GM19239 (cell line): ENCODE measurements around the gene USP11.
A peak's percentile ranks its signal among the peaks of the same experiment; 100 is the strongest.

ENCODE experiments used
- DNase-seq: peaks from one replicate; pipeline ENCODE4 v3.0.0; 2011; ENCODE audit warnings: low spot score; ENCODE audit not compliant: insufficient read length
- FAIRE-seq: peaks from 2 replicates; lab custom pipeline; 2011; peaks lifted over from hg19 to GRCh38; lab: Jason Lieb, UNC

USP11 gene

DNA sequence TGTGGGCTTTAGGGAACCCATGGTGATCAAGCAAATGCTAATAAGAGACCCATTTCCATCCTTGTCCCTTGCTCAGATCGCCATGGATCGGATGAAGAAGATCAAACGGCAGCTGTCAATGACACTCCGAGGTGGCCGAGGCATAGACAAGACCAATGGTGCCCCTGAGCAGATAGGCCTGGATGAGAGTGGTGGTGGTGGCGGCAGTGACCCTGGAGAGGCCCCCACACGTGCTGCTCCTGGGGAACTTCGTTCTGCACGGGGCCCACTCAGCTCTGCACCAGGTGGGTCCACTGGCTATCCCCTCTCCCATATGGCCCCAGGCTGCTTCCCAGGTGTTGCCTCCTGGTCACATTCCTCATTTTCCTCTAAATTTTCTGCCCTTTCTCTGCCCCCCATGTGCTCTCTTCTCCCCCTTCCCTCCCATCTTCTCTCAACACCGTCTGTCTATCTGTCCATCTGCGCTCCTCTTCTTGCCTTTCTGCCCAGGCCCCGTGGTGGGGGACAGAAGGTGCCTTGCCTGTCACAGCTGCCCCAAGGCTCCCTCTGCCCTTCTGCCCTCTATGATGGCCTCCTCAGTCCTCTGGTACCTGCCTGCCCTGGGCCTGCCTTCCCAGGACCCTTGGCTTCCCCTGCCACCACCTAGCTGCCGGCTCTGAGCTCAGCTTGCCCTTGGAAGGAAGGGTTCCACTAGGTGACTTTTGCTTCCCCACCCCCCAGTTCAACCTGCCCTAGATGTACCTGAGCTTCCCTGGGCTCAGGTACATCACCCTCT lies 9.1 kb upstream of the USP11 start:
- FAIRE-seq (no peak), DNase-seq (no peak)

DNA sequence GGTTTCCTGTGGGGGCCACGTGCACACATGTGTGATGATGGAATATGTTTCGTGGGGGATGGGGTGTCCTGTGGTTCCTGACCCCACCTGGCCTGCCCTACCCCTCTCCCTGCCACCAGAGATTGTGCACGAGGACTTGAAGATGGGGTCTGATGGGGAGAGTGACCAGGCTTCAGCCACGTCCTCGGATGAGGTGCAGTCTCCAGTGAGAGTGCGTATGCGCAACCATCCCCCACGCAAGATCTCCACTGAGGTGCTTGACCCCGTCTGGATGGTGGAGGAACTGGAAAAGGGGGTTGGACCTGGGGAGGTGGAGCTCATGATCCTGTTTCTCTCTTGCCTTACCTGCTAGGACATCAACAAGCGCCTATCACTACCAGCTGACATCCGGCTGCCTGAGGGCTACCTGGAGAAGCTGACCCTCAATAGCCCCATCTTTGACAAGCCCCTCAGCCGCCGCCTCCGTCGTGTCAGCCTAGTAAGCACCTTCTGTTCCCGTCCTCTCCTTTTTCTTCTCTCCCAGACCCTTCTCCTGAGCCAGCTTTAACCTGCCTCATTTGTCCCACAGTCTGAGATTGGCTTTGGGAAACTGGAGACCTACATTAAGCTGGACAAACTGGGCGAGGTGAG lies 8.4 kb upstream of the USP11 start:
- FAIRE-seq = no peak
- DNase-seq = no peak

DNA sequence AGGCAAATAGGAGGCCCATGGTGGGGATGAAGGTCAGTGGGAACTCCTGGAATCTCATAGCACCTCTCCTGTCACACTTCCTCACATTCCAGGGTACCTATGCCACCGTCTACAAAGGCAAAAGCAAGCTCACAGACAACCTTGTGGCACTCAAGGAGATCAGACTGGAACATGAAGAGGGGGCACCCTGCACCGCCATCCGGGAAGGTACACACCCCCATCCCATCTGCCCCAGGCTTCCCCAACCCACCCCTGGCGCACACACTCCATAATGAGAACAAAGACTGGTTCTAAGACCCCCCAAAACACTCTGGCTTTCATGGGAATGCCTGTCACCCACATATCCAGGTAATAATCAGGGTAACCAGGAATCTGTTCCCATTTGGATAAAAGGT lies 7.9 kb upstream of the USP11 start:
- DNase-seq (no peak), FAIRE-seq (no peak)

DNA sequence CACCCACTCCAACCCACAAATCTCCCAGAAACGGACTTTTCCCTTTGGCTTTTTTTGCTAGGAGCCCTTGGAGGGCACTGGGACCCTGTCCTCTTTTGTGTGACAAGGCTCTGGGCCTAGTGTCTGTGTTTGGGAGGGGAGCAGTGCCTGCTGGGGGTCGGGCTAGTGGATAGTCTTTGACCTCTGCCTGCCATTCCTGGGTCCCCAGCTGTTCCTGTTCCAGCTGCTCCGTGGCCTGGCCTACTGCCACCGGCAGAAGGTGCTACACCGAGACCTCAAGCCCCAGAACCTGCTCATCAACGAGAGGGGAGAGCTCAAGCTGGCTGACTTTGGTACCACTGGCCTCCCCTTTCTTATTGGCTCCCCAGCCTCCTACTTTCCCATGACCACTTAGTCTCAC lies 6.7 kb upstream of the USP11 start:
- DNase-seq (no peak), FAIRE-seq (no peak)

DNA sequence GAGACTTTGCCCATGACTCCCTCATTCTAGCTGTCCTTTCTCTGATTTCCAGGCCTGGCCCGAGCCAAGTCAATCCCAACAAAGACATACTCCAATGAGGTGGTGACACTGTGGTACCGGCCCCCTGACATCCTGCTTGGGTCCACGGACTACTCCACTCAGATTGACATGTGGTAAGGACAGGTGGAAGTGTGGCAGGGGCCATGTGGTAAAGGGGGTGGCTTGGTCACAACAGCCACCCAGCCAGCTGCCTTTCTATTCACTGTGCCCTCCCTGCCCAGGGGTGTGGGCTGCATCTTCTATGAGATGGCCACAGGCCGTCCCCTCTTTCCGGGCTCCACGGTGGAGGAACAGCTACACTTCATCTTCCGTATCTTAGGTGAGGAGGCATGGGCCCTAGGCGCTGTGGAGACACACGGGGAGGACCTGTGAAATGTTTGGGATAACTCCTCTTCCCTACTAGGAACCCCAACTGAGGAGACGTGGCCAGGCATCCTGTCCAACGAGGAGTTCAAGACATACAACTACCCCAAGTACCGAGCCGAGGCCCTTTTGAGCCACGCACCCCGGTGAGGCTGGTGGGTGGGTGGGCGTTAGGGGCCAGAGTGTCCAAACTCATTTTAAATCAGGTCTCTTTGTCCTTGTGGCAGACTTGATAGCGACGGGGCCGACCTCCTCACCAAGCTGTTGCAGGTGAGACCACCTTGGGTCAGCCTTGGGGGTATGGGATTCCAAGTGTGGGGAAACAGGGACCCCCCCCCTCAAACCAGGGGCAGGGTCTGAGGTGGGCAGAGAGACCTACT lies 6.1 kb upstream of the USP11 start:
- no peak for DNase-seq
- no peak for FAIRE-seq

DNA sequence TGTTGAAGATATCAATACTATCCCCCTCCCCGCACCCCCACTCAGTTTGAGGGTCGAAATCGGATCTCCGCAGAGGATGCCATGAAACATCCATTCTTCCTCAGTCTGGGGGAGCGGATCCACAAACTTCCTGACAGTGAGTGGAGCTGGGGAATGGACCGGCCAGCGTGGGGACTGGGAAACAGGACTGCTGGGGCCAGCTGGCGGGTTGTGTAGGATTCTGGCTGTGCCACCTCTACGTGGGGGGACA lies 5.5 kb upstream of the USP11 start:
- FAIRE-seq (no peak), DNase-seq (no peak)

DNA sequence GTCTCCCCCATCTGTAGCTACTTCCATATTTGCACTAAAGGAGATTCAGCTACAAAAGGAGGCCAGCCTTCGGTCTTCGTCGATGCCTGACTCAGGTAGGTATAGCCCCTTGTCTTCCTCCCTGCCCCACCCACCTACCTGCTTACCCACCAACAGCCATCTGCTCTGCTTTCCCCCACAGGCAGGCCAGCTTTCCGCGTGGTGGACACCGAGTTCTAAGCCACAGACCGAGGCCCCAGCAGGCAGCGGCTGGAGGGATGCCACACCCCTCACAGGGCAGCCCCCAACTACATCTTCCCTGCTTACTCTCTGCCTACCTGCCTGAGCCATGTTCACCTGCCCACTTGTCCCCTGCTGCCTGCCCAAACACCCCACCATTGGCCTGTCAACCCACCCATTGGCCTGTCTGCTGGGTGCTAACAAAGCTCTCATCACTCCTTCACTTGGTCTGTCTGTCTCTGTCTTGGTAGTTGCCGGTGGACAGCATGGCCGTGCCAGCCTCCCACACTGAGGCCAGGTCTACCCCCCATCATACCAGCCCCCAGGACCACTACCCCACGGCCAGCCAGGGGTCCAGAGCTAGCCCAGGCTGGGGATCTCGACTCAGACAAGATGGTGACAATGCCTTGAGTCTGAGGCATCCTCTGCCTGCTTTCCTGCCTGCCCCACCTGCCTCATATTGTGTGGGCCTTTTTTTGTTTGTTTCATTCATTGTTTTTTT lies 4.1 kb upstream of the USP11 start:
- DNase-seq (no peak), FAIRE-seq (no peak)

DNA sequence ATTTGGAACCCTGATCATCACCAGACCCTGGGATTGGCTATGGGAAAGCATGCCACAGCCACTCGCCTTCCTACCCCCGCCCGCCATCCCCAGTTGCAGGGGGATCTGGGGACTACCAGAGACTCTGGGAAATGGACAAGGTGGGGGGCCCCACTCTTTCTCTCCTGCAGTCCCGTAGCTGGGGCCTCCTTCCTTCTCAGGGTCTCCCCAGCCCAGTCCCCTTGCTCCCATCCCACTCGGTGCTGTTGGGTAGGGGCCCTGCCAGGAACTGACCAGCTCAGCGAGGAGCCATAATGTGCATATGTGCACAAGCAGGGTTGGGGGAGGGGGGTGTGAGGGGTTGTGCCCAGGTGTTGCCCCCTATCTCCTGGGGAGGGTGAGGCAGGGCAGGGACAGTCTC lies 3.4 kb upstream of the USP11 start:
- DNase-seq (no peak), FAIRE-seq (no peak)

DNA sequence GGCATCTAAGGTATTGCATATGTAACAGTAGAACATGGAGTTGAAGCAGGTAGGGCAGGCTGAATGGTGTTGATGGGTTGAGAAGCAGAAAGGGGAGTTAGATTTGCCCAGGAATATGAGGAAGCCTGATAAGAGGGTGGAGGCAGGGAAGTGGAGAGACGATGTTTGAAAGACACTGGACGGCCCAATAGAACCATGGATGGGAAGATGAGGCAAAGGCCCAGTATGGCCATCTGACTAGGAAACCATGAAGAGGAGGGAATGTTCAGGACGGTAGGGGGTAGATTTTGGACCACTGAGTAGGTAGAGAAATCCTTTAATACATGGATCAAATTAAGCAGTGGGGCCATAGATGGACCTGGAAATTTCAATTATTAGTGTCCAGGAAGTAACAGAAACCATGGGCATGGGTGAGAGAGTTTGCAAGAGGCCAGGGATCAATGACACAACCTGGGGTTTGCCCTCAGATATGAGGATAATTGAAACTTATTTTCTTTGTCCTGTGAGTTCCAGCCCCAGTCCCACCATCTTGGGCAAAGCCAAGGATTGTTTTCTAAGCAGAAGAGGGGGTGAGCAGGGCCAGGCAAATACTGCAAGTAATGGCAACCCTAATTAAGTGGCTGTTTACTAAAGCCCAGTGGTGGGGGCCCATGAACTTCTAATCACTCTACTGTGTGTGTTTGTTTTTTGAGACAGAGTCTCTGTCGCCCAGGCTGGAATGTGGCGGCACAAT lies 2.5 kb upstream of the USP11 start:
- no peak for FAIRE-seq
- DNase-seq = no peak

DNA sequence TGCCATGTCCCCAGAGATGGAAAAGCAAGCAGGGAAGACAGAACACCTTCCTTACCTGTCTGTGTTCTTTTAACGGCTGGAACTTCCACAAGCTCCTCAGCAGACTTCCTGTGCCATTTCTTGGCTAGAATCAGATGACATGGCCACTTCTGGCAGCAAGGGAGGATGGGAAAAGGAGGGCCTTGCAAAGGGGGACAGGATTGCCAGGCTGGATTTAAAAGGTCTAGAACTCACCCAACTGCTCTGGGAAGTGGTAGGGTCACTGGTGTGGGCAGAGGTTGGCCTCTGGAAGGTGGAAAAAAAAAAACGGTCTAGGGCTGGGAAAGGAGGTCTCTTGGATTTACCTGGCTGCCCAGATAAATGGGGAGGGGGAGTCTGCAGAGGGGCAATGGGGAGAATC lies 1.6 kb upstream of the USP11 start:
- FAIRE-seq (no peak), DNase-seq (no peak)

DNA sequence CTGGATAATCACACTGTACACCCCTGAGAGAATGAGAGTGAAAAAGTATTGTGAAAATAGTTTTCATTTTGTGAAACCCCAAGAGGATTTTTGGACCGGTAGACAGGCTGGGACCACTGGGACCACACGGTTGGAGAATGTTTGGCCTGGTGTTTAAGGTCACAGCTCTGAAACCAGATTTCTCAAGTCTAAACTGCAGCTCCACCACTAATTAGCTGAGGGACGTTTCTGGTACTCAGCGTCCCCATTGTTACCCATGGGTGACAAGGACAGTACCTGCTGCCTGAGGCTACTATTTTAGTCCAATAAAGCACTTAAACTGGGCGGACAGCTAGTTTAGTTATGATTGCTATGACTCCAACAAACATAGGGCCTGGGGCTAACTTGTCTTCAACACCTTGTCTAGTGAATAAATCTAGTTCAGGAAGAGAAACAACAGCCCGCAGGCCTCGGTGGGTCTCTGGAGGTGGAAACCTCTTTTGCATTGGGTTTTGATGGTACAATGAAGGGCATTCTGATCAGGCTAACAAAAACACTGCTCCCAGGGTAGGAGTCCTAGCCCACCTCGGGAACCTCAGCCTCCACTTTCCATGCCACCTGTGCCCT lies 509 bp upstream of the USP11 start:
- DNase-seq (no peak), FAIRE-seq (peak; percentile 59)

DNA sequence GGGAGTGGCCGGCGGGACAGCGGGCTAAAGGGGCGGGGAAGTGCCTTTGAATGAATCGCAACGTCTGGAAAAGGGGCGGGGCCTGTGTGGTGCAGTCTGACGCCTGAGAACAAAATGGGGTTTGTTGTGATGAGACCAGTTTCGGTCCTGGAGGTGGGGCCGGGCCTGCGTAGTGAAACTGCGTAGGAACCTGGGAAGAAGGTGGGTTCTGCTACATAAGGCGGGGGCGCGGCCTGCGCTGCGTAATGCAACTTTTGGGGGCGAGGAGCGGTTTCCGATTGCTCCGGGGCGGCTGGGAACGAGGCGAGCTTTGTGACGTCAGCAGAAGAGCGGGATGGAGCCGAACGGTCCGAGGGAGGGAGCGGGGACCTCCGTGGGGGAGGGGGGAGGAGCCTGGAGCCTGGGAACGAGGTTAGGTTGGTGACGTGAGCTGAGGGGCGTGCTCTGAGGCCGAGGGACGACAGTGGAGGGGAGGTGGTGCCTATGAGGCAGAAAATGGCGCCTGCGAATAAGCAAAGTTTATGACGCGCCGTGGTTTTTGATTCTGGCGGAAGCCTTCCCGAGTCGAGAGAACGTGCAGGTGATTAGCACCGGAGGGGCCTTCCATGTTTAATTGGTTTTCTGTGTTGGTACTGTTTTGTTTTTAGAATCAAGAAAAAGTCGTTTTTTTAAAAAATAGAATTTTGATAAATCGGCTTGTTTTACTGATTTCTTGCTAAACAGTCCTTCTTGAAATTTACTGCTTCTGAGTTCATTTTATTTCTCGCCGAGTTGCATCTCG lies 714 bp downstream of the USP11 start:
- DNase-seq (peak; percentile 53), FAIRE-seq (peak; percentile 97)

DNA sequence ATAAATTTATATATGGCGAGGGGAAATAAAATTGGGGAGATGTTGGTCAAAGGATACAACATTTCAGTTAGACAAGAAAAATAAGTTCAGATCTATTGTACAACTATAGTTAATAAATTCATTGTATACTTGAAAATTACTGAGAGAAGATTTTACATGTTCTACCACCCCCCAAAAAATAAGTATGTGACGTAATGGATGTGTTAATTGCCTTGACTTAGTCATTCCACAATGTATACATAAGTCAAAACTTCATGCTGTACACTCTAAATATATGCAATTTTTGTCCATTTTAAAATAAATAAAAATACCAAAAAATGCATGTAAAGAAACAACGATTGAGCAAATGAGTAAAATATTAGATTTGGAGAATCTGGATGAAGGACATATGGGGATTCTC lies 1.8 kb downstream of the USP11 start:
- DNase-seq (no peak), FAIRE-seq (no peak)

DNA sequence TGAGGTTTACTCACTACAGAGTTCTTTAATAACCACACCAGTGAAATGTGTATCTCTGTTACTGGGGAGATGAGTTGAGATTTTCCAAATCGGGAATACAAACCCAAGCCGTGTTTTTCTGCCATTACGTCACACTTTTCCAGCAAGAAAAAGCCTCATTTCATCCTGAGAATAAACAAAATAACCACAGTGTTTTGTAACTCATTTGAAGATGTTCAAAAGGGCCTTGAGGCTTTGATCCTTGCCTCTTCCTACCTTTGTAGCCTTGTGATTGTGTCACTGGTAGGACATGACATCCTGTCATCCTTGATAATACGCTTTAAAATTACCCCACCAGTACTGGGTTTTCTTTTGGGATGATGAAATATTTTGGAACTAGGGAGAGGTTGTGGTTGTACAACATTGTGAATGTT lies 2.9 kb downstream of the USP11 start:
- DNase-seq (no peak), FAIRE-seq (no peak)

DNA sequence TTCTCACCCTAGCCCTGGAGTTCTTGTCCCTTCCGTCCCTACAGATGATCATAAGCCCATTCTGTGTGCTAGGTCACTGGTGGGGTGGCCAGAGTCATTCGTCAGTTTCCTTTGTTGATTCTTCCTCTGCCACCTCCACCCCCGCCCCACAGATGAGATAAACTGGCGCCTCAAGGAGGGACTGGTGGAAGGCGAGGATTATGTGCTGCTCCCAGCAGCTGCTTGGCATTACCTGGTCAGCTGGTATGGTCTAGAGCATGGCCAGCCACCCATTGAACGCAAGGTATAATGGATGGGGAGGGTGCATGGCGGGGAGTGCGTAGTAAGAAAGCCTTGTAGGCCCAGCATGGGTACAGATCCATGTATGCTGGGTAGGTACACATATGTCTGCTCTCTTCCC lies 6.4 kb downstream of the USP11 start:
- DNase-seq = no peak
- FAIRE-seq = no peak

DNA sequence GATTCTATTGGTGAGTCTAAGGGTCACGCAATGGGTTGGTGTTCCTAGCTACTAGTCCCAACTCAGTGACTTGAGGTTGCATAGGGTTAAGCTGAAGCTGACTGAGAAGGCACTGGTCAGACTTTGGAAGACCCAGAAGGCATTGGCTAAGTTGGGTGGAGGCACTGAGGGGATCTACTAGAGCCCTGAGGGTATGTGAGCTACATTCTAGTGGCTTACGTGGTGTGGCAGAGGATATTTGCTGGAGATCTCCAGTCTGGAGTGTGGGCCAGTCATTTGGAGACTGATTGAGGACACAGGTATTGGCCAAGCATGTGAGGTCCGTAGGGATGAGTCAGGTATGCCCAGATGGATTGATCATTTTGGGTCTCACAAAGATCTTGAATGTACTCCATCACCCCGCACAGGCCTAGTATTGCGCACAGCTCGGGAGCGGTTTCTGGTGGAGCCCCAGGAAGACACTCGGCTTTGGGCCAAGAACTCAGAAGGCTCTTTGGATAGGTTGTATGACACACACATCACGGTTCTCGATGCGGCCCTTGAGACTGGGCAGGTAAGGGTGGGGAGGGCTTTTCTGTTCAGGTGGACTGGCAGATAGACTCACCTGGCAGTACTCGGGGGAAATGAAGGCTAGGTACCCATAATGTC lies 7.2 kb downstream of the USP11 start:
- DNase-seq (no peak), FAIRE-seq (no peak)

DNA sequence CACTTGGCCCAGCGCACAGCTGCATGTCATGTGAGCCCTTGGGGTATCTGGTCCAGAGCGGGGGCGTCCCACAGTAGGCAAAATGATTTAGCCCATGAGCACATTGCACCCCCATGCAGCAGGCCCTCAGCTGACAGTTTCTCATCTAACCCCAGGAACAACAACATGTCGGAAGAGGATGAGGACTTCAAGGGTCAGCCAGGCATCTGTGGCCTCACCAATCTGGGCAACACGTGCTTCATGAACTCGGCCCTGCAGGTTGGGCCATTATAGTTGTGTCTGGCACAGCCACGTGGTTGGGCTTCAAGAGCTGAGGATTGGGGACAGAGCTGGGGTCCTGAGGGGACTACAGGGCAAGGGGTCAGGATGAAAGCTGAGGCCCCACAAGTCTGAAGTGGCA lies 7.8 kb downstream of the USP11 start:
- no peak for DNase-seq

DNA sequence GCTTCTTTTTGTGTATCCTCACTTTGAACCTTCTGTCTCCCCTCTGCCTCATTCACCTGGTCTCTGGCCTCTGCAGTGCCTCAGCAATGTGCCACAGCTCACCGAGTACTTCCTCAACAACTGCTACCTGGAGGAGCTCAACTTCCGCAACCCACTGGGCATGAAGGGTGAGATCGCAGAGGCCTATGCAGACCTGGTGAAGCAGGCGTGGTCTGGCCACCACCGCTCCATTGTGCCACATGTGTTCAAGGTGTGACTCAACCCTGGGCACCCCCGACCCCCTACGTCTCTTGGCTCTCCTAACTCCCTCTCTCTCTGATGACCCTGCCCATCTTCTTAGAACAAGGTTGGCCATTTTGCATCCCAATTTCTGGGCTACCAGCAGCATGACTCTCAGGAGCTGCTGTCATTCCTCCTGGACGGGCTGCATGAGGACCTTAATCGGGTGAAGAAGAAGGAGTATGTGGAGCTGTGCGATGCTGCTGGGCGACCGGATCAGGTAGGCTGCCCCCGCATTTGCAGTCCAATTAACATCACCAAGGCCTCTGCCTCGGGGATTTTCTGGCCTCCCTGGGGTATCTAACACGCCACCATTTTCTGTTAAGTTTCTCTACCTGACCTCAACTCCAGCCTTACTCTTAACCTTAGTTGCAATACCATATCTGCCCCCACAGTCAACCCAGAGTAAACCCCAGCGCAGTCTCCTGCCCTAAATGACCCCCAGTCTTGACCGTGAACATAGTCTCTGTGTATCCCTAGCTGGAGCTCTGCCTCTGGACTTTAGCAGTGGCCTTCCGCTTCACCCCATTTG lies 8.6 kb downstream of the USP11 start:
- no peak for FAIRE-seq
- no peak for DNase-seq

More for the DNA sequence above, 7.8 kb downstream of the USP11 start:
- no peak for FAIRE-seq
